CMK (cell line): ENCODE measurements around the gene CAPZA2.
"Not testable (repeated sequence)": the region's sequence is repeated elsewhere in the genome, so short reads cannot be mapped to it uniquely, and the experiment has no call there.

Source experiments
- DNase-seq: peaks from one replicate; pipeline ENCODE4 v3.0.0-alpha.2; 2010; ENCODE audit warnings: low read depth

The CAPZA2 gene

GRCh38 chr7:116955340-116955739 lies 93.0 kb downstream of the CAPZA2 start:
- no peak for DNase-seq

- DNase-seq: no peak
These were observed 93.6 kb downstream of the CAPZA2 start for GRCh38 chr7:116955801-116956476.

- no peak for DNase-seq
These were observed 94.1 kb downstream of the CAPZA2 start for GRCh38 chr7:116956477-116956804.

GRCh38 chr7:116957874-116958273 lies 95.5 kb downstream of the CAPZA2 start:
- no peak for DNase-seq

GRCh38 chr7:116961966-116962673 lies 99.7 kb downstream of the CAPZA2 start:
- not testable (repeated sequence) for DNase-seq

- DNase-seq: no peak
These were observed 100.8 kb downstream of the CAPZA2 start for GRCh38 chr7:116963234-116963633.

GRCh38 chr7:116966601-116967000 lies 104.2 kb downstream of the CAPZA2 start:
- DNase-seq: no peak

- DNase-seq: no peak
These were observed 105.0 kb downstream of the CAPZA2 start for GRCh38 chr7:116967254-116967922.

- DNase-seq: no peak
These were observed 105.6 kb downstream of the CAPZA2 start for GRCh38 chr7:116967983-116968382.

GRCh38 chr7:116968631-116969030 lies 106.2 kb downstream of the CAPZA2 start:
- DNase-seq: no peak

- no peak for DNase-seq
These were observed 107.0 kb downstream of the CAPZA2 start for GRCh38 chr7:116969371-116969902.

GRCh38 chr7:116970238-116970910 lies 108.0 kb downstream of the CAPZA2 start:
- no peak for DNase-seq

GRCh38 chr7:116971153-116971552 lies 108.8 kb downstream of the CAPZA2 start:
- DNase-seq: not testable (repeated sequence)
